Mammary epithelial cell (primary cell): Measurements from ENCODE around the gene TIE1.

ENCODE experiments used
- EZH2 ChIP-seq: IDR thresholded peaks from 2 replicates; pipeline ENCODE4 v1.6.1; 2012; ENCODE audit warnings: low read length, inconsistent platforms, borderline replicate concordance
- TF ChIP-seq, protein P1 (sequence below), 2 donors: IDR thresholded peaks in 1 of 2; conservative IDR thresholded peaks in 1 of 2; 2 replicates each; pipeline ENCODE4 v1.5.1; 2011 to 2012; ENCODE audit warnings: inconsistent platforms in 2 of 2, low read length in 2 of 2, mild to moderate bottlenecking in 2 of 2, control low read depth in 1 of 2, low read depth in 1 of 2; ENCODE audit not compliant: insufficient read depth in 1 of 2; ENCODE audit errors: extremely low read depth in 1 of 2

DNA sequence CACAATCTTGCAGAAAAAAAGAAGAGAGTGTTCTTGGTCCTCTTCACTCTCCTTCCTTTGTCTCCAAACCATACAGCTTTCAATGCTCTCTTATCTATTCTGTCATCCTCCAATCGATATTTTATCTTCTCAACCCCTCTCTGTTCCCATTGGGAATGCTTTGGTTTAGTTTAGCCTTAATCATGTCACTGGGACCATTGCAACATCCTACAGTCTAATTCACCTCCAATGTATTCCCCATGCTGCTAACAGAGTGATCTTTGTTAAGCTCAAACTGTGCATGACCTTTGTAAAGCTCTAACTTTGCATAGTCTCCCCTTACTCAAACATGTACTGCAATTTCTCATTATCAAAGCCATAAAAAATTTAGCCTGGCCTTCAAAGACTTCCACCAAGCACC, 39.8 kb downstream of the TIE1 start:
- TF ChIP-seq, protein P1, sequence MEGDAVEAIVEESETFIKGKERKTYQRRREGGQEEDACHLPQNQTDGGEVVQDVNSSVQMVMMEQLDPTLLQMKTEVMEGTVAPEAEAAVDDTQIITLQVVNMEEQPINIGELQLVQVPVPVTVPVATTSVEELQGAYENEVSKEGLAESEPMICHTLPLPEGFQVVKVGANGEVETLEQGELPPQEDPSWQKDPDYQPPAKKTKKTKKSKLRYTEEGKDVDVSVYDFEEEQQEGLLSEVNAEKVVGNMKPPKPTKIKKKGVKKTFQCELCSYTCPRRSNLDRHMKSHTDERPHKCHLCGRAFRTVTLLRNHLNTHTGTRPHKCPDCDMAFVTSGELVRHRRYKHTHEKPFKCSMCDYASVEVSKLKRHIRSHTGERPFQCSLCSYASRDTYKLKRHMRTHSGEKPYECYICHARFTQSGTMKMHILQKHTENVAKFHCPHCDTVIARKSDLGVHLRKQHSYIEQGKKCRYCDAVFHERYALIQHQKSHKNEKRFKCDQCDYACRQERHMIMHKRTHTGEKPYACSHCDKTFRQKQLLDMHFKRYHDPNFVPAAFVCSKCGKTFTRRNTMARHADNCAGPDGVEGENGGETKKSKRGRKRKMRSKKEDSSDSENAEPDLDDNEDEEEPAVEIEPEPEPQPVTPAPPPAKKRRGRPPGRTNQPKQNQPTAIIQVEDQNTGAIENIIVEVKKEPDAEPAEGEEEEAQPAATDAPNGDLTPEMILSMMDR (conservative IDR thresholded peaks at IDR 0.05 in 1 of 2, IDR thresholded peaks at IDR 0.05 in 1 of 2; ENCODE audit: extremely low read depth in 1 of 2, insufficient read depth in 1 of 2, low read depth in 1 of 2, low read length in 2 of 2) = no peak
- no peak for TF ChIP-seq EZH2
